ENCODE measurements around the gene TSPAN9.

TSPAN9 gene

GRCh38 chr12:3076730-3077571 is at the start of gene TSPAN9:
Gene TSPAN9, plus strand, starts transcription at chr12:3077379. Its CDS starts 123,815 bp downstream, at chr12:3201194.
- DNase-seq (ENCODE audit: low spot score) = peak; percentile 54

- no peak for DNase-seq (ENCODE audit: low spot score)
These were observed 49.1 kb upstream of the TSPAN9 start for GRCh38 chr12:3028108-3028507.

GRCh38 chr12:3030821-3031429 is 46.3 kb upstream of the TSPAN9 start:
- DNase-seq (ENCODE audit: low spot score) = no peak

- no peak for DNase-seq (ENCODE audit: low spot score)
These were observed 45.0 kb upstream of the TSPAN9 start for GRCh38 chr12:3032161-3032560.

- DNase-seq (ENCODE audit: low spot score) = no peak
These were observed 44.2 kb upstream of the TSPAN9 start for GRCh38 chr12:3032770-3033538.

- no peak for DNase-seq (ENCODE audit: low spot score)
These were observed 43.7 kb upstream of the TSPAN9 start for GRCh38 chr12:3033539-3033867.

- DNase-seq (ENCODE audit: low spot score) = peak; percentile 7
These were observed 43.0 kb upstream of the TSPAN9 start for GRCh38 chr12:3034067-3034750.

GRCh38 chr12:3035171-3035570 is 42.0 kb upstream of the TSPAN9 start:
- no peak for DNase-seq (ENCODE audit: low spot score)

GRCh38 chr12:3035815-3036702 is 41.1 kb upstream of the TSPAN9 start:
- DNase-seq (ENCODE audit: low spot score) = no peak

- DNase-seq (ENCODE audit: low spot score) = no peak
These were observed 40.1 kb upstream of the TSPAN9 start for GRCh38 chr12:3036901-3037600.

- no peak for DNase-seq (ENCODE audit: low spot score)
These were observed 39.0 kb upstream of the TSPAN9 start for GRCh38 chr12:3038166-3038565.

GRCh38 chr12:3038926-3039510 is 38.2 kb upstream of the TSPAN9 start:
- DNase-seq (ENCODE audit: low spot score) = no peak

- DNase-seq (ENCODE audit: low spot score) = no peak
These were observed 37.0 kb upstream of the TSPAN9 start for GRCh38 chr12:3040026-3040656.

GRCh38 chr12:3040663-3041544 is 36.3 kb upstream of the TSPAN9 start:
- no peak for DNase-seq (ENCODE audit: low spot score)

GRCh38 chr12:3041558-3042164 is 35.5 kb upstream of the TSPAN9 start:
- DNase-seq (ENCODE audit: low spot score) = peak; percentile 33

- no peak for DNase-seq (ENCODE audit: low spot score)
These were observed 34.8 kb upstream of the TSPAN9 start for GRCh38 chr12:3042394-3042793.

- no peak for DNase-seq (ENCODE audit: low spot score)
These were observed 34.4 kb upstream of the TSPAN9 start for GRCh38 chr12:3042826-3043225.

- DNase-seq (ENCODE audit: low spot score) = no peak
These were observed 33.8 kb upstream of the TSPAN9 start for GRCh38 chr12:3043406-3043805.

Measured in CD4-positive, alpha-beta T cell treated with Interleukin-15 for 4 hours (primary cell).